ENCODE data around the gene IL31. TPM values are rescaled to one million over a fixed set of nuclear protein-coding genes. Genes with fewer than 3 reads are reported as not detected.

The IL31 gene
- polyA plus RNA-seq, 2 of the 4 experiments (the other 2 are of a cell fraction), result not detected

DNA sequence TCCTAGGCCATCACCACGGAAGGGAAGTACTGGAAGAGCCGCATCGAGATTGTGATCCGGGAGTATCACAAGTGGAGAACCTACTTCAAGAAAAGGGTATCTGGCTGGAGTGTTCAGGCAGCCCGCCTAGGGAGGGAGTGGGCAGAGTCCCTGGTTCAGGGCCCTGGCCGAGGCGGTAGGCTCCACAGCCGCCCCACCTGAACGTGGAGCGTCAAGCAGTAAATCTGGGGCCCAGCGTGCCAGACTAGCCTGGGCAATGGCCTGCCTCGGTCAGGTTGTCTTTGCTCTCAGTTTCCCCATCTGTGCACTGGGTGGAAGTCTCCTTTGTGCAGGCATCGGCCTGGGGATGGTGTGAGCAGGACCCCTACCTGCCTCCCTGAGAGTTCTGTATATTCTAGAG lies 44.9 kb downstream of the IL31 start:
- ATAC-seq, result no peak
- ChIA-PET CTCF (interaction anchor here (0.8 to 18.8 kb wide), 10 partner anchors 10 to 213 kb away, joined by 3 to 850 read pairs (median 6); partner anchors contain the start of gene MLXIP), POLR2A (no interaction called here)
- H3K27ac ChIP-seq, result no peak overlapping the region
- no peak overlapping the region for H3K4me3 ChIP-seq
- WGBS (ENCODE audit: missing lambda C conversion rate), result 93% methylated on average over 13 of the region's 13 CpGs
- TF ChIP-seq CBX8 (IDR thresholded peaks at IDR 0.05) (no peak), BHLHE40 (IDR thresholded peaks at IDR 0.05; ENCODE audit: low read depth, low read length) (no peak)
- no peak for FAIRE-seq
- H3K4me2 ChIP-seq, result no peak overlapping the region
- no peaks in the 10 kb centered on the region for H3K9me3 ChIP-seq
- no peak for DNase-seq (ENCODE audit: low read depth in 1 of 2, low spot score in 1 of 2)
- peaks cover 36% of the 10 kb centered on the region for H3K4me1 ChIP-seq

DNA sequence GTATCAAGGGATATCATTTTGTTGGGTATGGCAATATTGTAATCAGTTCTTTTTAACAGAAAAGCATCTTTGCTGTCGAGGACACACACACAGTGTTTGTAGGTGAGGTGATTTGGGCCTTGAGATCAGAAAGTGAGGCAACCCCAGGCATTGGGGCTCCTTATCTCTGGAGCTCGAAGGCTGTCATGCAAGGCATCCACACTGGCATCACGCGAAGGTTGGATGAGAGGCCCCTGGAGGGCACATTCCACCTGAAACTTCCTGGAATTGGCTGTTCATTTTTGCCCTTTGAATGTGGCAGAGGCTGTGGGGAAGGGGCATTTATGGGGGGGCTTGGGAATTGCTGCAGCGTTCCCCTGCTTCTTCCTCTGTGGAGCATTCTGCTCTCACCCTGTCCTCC lies 45.5 kb downstream of the IL31 start:
- Histone ChIP-seq H3K9me3 (no peaks in the 10 kb centered on the region), H3K4me3 (no peak overlapping the region), H3K4me1 (peaks cover 40% of the 10 kb centered on the region), H3K27ac (no peak overlapping the region), H3K4me2 (no peak overlapping the region)
- WGBS (ENCODE audit: missing lambda C conversion rate), result 80% methylated on average over 5 of the region's 5 CpGs
- no peak for FAIRE-seq
- DNase-seq (ENCODE audit: low read depth in 1 of 2, low spot score in 1 of 2), result no peak
- TF ChIP-seq, protein P1, sequence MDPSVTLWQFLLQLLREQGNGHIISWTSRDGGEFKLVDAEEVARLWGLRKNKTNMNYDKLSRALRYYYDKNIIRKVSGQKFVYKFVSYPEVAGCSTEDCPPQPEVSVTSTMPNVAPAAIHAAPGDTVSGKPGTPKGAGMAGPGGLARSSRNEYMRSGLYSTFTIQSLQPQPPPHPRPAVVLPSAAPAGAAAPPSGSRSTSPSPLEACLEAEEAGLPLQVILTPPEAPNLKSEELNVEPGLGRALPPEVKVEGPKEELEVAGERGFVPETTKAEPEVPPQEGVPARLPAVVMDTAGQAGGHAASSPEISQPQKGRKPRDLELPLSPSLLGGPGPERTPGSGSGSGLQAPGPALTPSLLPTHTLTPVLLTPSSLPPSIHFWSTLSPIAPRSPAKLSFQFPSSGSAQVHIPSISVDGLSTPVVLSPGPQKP (IDR thresholded peaks at IDR 0.05; ENCODE audit: low read depth, low read length), result no peak
- no peak for TF ChIP-seq NFE2L2 (conservative IDR thresholded peaks at IDR 0.05; ENCODE audit: low read length)
- TF ChIP-seq, protein P2, sequence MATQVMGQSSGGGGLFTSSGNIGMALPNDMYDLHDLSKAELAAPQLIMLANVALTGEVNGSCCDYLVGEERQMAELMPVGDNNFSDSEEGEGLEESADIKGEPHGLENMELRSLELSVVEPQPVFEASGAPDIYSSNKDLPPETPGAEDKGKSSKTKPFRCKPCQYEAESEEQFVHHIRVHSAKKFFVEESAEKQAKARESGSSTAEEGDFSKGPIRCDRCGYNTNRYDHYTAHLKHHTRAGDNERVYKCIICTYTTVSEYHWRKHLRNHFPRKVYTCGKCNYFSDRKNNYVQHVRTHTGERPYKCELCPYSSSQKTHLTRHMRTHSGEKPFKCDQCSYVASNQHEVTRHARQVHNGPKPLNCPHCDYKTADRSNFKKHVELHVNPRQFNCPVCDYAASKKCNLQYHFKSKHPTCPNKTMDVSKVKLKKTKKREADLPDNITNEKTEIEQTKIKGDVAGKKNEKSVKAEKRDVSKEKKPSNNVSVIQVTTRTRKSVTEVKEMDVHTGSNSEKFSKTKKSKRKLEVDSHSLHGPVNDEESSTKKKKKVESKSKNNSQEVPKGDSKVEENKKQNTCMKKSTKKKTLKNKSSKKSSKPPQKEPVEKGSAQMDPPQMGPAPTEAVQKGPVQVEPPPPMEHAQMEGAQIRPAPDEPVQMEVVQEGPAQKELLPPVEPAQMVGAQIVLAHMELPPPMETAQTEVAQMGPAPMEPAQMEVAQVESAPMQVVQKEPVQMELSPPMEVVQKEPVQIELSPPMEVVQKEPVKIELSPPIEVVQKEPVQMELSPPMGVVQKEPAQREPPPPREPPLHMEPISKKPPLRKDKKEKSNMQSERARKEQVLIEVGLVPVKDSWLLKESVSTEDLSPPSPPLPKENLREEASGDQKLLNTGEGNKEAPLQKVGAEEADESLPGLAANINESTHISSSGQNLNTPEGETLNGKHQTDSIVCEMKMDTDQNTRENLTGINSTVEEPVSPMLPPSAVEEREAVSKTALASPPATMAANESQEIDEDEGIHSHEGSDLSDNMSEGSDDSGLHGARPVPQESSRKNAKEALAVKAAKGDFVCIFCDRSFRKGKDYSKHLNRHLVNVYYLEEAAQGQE (IDR thresholded peaks at IDR 0.05), result no peak
- TF ChIP-seq, protein P3, sequence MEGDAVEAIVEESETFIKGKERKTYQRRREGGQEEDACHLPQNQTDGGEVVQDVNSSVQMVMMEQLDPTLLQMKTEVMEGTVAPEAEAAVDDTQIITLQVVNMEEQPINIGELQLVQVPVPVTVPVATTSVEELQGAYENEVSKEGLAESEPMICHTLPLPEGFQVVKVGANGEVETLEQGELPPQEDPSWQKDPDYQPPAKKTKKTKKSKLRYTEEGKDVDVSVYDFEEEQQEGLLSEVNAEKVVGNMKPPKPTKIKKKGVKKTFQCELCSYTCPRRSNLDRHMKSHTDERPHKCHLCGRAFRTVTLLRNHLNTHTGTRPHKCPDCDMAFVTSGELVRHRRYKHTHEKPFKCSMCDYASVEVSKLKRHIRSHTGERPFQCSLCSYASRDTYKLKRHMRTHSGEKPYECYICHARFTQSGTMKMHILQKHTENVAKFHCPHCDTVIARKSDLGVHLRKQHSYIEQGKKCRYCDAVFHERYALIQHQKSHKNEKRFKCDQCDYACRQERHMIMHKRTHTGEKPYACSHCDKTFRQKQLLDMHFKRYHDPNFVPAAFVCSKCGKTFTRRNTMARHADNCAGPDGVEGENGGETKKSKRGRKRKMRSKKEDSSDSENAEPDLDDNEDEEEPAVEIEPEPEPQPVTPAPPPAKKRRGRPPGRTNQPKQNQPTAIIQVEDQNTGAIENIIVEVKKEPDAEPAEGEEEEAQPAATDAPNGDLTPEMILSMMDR (IDR thresholded peaks at IDR 0.05), result no peak
- no peak for TF ChIP-seq ZC3H11A (IDR thresholded peaks at IDR 0.05)
- TF ChIP-seq KDM1A (IDR thresholded peaks at IDR 0.05; ENCODE audit: low read depth), result no peak
- no peak for TF ChIP-seq SREBF2 (IDR thresholded peaks at IDR 0.05)
- TF ChIP-seq ZSCAN20 (CRISPR knock-in tag; IDR thresholded peaks at IDR 0.05), result no peak
- no peak for TF ChIP-seq HOXB5 (CRISPR knock-in tag; IDR thresholded peaks at IDR 0.05)
- TF ChIP-seq, protein P4, sequence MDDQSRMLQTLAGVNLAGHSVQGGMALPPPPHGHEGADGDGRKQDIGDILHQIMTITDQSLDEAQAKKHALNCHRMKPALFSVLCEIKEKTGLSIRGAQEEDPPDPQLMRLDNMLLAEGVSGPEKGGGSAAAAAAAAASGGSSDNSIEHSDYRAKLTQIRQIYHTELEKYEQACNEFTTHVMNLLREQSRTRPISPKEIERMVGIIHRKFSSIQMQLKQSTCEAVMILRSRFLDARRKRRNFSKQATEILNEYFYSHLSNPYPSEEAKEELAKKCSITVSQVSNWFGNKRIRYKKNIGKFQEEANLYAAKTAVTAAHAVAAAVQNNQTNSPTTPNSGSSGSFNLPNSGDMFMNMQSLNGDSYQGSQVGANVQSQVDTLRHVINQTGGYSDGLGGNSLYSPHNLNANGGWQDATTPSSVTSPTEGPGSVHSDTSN (IDR thresholded peaks at IDR 0.05), result no peak
- TF ChIP-seq, protein P5, sequence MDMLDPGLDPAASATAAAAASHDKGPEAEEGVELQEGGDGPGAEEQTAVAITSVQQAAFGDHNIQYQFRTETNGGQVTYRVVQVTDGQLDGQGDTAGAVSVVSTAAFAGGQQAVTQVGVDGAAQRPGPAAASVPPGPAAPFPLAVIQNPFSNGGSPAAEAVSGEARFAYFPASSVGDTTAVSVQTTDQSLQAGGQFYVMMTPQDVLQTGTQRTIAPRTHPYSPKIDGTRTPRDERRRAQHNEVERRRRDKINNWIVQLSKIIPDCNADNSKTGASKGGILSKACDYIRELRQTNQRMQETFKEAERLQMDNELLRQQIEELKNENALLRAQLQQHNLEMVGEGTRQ (IDR thresholded peaks at IDR 0.05), result no peak
- no peak for TF ChIP-seq EHMT2 (IDR thresholded peaks at IDR 0.05; ENCODE audit: low read depth)
- TF ChIP-seq PHF8 (IDR thresholded peaks at IDR 0.05; ENCODE audit: borderline replicate concordance, low read depth), result no peak
- POLR2A ChIA-PET, result interaction anchor here (0.5 kb wide), 1 partner anchor 82 kb away, joined by 4 read pairs; no protein-coding TSS in a partner anchor
- CTCF ChIA-PET, result interaction anchor here (0.6 to 18.8 kb wide), 10 partner anchors 20 to 212 kb away, joined by 3 to 850 read pairs (median 5); partner anchors contain the start of gene MLXIP
- ATAC-seq, result no peak
